ENCODE results near the gene SEMA6C. TPM values are rescaled to one million over a fixed set of nuclear protein-coding genes. Genes with fewer than 3 reads are reported as not detected.
"Not testable (repeated sequence)": the region's sequence is repeated elsewhere in the genome, so short reads cannot be mapped to it uniquely, and the experiment has no call there.

Gene SEMA6C, protein sequence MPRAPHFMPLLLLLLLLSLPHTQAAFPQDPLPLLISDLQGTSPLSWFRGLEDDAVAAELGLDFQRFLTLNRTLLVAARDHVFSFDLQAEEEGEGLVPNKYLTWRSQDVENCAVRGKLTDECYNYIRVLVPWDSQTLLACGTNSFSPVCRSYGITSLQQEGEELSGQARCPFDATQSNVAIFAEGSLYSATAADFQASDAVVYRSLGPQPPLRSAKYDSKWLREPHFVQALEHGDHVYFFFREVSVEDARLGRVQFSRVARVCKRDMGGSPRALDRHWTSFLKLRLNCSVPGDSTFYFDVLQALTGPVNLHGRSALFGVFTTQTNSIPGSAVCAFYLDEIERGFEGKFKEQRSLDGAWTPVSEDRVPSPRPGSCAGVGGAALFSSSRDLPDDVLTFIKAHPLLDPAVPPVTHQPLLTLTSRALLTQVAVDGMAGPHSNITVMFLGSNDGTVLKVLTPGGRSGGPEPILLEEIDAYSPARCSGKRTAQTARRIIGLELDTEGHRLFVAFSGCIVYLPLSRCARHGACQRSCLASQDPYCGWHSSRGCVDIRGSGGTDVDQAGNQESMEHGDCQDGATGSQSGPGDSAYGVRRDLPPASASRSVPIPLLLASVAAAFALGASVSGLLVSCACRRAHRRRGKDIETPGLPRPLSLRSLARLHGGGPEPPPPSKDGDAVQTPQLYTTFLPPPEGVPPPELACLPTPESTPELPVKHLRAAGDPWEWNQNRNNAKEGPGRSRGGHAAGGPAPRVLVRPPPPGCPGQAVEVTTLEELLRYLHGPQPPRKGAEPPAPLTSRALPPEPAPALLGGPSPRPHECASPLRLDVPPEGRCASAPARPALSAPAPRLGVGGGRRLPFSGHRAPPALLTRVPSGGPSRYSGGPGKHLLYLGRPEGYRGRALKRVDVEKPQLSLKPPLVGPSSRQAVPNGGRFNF
- total RNA-seq: 10.2 TPM

DNA sequence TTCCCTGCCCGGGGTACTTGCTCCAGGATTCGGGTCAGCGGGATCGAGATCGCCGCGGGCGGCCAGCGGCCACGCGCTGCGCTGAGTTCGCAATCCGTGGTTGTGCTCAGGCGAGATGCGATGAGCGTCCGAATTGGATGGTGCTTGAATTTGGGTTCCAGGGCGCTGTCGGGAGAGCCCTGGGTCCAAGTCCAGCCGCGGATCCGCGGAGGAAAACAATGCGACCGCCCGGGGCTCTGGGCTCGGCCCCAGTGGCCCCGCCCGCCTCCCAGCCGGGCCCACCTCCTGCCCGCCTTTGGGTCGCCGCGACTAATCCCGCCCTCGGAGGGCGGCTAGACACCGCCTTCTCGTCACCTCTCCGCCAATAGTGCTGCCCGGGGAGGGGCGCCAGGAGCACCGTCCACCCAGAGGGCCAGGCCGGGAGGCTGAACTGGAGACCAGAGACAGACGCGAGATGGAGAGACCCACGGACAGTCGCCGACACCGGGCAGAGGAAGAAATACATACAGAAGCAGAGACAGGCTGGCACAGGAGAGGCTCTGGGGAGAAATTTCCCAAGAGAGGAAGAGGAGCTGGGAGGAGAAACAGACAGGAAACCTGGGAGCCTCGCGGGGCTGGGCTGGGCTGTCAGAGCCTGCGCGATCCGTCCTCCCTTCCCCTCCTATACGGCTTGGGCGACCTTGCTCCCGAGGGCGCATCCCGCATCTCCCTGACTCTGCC, at the start of gene SEMA6C:
Gene SEMA6C (minus strand): TSS at position 220 of the 720 bp plus-strand sequence. CDS start 4,010 bp downstream, outside the sequence.
- DNase-seq (ENCODE audit: low read depth in 2 of 3, low spot score in 2 of 3): peak; percentile 57 to 82 (median 78)

GRCh38 chr1:151194894-151195594, 48.6 kb upstream of the SEMA6C start:
- DNase-seq (ENCODE audit: low read depth in 2 of 3, low spot score in 2 of 3): not testable (repeated sequence)

- DNase-seq (ENCODE audit: low read depth in 2 of 3, low spot score in 2 of 3): no peak
Measured at GRCh38 chr1:151193856-151194255, 47.4 kb upstream of the SEMA6C start.

DNA sequence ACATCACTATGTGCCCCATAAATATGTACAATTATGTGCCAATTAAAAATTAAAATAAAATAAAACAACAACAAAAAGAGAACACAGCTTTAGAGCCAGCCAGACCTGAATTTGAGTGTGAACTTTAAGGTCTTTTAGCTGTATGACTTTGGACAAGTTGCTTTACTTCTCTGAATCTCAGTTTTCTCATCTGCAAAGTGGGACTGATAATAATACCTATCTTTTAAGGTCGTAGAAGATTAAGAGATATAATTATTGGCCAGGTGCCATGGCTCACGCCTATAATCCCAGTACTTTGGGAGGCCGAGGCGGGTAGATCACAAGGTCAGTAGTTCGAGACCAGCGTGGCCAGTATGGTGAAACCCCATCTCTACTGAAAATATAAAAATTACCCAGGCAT, 46.9 kb upstream of the SEMA6C start:
- no peak for DNase-seq (ENCODE audit: low read depth in 2 of 3, low spot score in 2 of 3)

- DNase-seq (ENCODE audit: low read depth in 2 of 3, low spot score in 2 of 3): no peak
Measured at GRCh38 chr1:151192047-151192446, 45.6 kb upstream of the SEMA6C start.

DNA sequence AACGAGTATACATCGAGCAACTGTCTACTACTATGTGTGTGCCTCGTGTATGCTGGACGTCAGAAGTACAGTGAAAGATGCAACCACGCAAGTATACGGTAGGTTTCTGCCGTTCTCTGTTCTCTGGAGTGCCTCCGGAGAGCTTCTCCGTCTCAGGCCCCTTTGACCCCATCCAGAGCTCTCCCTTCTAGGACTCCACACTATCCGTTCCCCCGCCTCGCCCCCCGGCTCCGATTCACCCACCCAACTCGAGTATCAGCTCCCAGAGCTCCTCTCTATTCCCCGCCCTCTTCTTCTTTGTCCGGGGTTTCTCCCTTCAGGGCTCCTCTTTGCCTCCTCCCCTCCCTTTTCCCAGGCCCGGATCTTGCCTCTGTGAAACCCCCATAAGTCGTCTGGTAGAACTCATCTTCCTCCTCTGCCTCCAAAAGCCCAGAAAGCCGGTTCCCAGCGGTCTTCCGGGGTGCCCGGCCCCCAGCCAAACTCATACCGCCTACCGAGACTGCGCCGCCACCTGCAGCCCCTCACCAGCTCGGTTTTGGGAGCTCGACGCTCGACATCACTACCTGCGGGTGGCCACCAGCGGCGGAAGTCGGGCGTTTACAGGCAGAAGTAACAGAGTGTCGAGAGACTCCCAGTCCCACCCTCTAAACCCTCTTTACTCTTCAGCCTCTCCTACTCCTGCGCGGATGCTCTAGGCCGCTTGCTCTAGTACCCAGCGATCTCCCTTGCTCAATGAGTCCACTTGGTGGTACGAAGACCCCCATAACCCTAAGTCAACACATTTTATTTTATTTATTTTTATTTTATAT, 43.4 kb upstream of the SEMA6C start, which contains the start of gene VPS72:
Gene VPS72 (minus strand): TSS at position 561 of the 809 bp plus-strand sequence. CDS start 76 bp downstream, at position 485.
- DNase-seq (ENCODE audit: low read depth in 2 of 3, low spot score in 2 of 3): peak; percentile 65 to 90 (median 85)

DNA sequence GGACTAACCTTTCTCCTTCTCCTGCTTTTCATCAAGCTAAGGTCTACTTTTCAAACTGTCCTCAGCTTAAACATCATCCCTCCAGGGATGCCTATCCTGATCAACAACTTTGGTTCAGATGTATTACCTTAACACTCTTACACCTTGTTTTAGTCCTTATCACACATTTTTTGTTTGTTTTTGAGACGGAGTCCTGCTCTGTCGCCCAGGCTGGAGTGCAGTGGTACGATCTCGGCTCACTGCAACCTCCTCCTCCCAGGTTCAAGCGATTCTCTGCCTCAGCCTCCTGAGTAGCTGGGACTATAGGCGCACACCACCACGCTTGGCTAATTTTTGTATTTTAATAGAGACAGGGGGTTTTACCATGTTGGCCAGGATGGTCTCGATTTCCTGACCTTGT, 42.2 kb upstream of the SEMA6C start:
- not testable (repeated sequence) for DNase-seq (ENCODE audit: low read depth in 2 of 3, low spot score in 2 of 3)

DNA sequence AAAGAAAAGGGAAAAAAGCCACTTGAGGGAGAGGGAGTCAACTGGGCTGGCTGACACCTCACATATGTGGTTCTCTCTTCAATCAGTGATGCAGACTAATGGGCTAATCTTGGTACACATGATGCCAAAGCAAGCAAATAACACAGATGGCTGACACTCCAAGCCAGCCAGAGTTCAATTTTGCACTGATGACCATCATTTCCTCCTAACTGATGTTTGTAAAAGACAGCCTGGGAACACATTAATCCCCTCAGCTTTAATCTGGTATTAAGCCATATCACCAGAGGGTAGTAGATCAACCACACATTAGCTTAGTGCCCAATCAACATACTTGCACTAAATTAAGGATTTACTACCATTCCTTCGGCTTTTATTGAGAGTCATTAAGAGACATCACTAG, 40.8 kb upstream of the SEMA6C start:
- no peak for DNase-seq (ENCODE audit: low read depth in 2 of 3, low spot score in 2 of 3)

GRCh38 chr1:151184211-151184610, 37.8 kb upstream of the SEMA6C start:
- no peak for DNase-seq (ENCODE audit: low read depth in 2 of 3, low spot score in 2 of 3)

DNA sequence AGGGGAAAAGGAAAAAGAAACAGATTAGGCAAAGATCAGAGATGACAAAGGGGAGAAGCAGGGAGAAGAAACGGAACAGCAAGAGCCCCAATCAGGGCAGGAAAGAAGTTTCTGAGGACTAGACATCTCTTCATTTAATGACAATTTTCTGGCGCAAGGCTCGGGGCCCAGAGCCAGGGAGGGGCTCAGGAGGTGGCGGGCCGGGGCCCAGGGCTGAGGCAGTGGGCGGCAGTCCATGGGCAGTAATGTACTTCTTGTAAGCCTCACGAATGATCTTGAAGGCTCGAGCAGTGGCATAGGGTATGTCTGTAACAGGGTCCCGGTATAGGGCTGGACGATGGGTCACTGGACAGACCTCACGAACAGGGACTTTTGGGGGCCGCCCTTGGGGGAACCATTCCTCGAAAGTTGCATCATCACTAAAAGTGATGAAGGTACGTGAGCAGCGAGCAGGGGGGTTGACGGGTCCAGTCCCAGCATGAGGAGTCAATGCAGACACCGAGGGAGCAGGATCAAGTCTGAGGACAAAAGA, 30.1 kb upstream of the SEMA6C start:
- no peak for DNase-seq (ENCODE audit: low read depth in 2 of 3, low spot score in 2 of 3)

- DNase-seq (ENCODE audit: low read depth in 2 of 3, low spot score in 2 of 3): peak in 1 of 3 donors; percentile 54
Measured at GRCh38 chr1:151175863-151176262, 29.4 kb upstream of the SEMA6C start, which contains the start of gene TMOD4. TSS of gene TMOD4 (minus strand) at chr1:151175981. CDS start at chr1:151174875, 1,106 bp downstream.

GRCh38 chr1:151175041-151175741, 28.8 kb upstream of the SEMA6C start:
- no peak for DNase-seq (ENCODE audit: low read depth in 2 of 3, low spot score in 2 of 3)

- DNase-seq (ENCODE audit: low read depth in 2 of 3, low spot score in 2 of 3): no peak
Measured at GRCh38 chr1:151171190-151171589, 24.8 kb upstream of the SEMA6C start.

- DNase-seq (ENCODE audit: low read depth in 2 of 3, low spot score in 2 of 3): no peak
Measured at GRCh38 chr1:151167116-151167515, 20.7 kb upstream of the SEMA6C start.

DNA sequence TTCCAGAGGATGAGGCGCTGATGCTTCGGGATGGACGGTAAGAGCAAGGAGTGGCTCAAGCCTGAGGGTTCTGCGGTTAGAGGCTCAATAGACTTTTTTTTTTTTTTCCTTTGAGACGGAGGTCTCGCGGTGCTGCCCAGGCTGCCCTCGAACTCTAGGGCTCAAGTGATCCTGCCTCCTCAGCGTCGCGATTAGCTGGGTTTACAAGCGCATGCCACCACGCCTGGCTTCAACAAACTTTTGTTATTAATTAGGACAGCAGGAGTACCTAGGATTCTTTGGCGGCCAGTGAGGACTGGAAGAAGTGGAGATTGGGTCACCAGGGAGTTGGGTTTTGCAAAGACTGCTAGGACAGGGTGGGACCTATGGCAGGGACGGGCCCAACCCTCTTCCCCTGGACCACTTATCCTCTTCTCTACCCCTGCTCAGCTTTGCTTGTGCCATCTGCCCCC, 20.1 kb upstream of the SEMA6C start:
- peak in 1 of 3 donors; percentile 44 for DNase-seq (ENCODE audit: low read depth in 2 of 3, low spot score in 2 of 3)

DNA sequence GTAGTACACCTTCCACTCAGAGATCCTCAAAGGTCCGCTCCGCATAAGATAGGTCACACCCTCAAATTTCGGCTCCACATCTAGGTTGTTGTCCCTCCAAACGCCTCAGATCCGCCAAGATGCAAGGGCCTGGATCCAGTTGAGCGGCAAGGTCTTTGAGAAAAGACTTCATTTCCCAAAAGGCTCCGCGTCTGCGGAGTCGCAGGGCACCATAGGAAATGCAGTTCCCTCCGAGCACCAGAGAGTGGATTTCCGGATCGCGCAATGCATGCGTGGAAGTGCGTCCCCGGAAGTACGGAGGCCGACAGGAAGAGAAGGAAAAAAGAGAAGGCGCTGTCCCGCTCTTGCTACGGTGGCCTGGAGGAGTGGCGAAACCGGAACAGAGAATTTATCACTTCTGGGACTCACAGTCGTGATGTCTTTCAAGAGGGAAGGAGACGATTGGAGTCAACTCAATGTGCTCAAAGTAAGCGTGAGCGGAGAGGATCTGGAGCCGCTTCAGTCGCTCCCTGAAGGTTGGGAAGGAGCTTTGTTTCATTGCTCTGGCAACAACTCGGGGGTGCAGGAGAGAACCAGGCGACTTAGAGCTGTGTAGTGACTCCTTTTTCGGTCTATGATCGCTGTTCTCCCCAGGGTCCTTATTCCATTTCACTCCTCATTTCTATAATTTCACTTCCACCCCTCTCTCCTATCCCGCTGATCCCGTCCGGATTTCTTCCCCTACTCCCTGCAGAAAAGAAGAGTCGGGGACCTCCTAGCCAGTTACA, 19.5 kb upstream of the SEMA6C start, which contains the start of the genes LYSMD1 and SCNM1:
Gene LYSMD1 (minus strand): TSS at position 165 of the 767 bp plus-strand sequence. CDS start 644 bp downstream, outside the sequence.
Gene SCNM1 (plus strand): TSS at position 407 of the 767 bp plus-strand sequence. CDS start 9 bp downstream, at position 416.
- DNase-seq (ENCODE audit: low read depth in 2 of 3, low spot score in 2 of 3): peak; percentile 94 to 100 (median 99)

- DNase-seq (ENCODE audit: low read depth in 2 of 3, low spot score in 2 of 3): no peak
Measured at GRCh38 chr1:151165281-151165737, 18.9 kb upstream of the SEMA6C start.
